Epithelial cell of proximal tubule (primary cell): ENCODE measurements around the gene AUTS2. TPM values are rescaled to one million over a fixed set of nuclear protein-coding genes. Genes with fewer than 3 reads are reported as not detected.

Experiments
- DNase-seq: peaks from one replicate; pipeline ENCODE4 v3.0.0-alpha.2; 2011; ENCODE audit warnings: low read depth
- H3K4me3 ChIP-seq: 2 replicates; pipeline ENCODE4 v1.5.1; 2011; ENCODE audit warnings: low read depth, mild to moderate bottlenecking, low read length
- CTCF ChIP-seq: conservative IDR thresholded peaks from 2 replicates; pipeline ENCODE4 v1.5.1; 2012; ENCODE audit warnings: low read depth, mild to moderate bottlenecking, low read length
- total RNA-seq: library from RNA; depleted of rRNA; stranded (reverse); fragments of >200 nt; gene quantifications from 2 replicates; pipeline ENCODE4 v1.2.3, GENCODE V29; 2015

The AUTS2 gene
- total RNA-seq, 1 donor from 2014 or later, result 10.0 TPM

- no peak overlapping the region for H3K4me3 ChIP-seq
- peak; percentile 81 for DNase-seq
- no peak for TF ChIP-seq CTCF
Measured at GRCh38 chr7:70571403-70571934, 973.2 kb downstream of the AUTS2 start.

GRCh38 chr7:70571961-70572360 is 973.7 kb downstream of the AUTS2 start:
- H3K4me3 ChIP-seq, result no peak overlapping the region
- TF ChIP-seq CTCF, result no peak
- DNase-seq, result no peak

GRCh38 chr7:70572571-70572970 is 974.3 kb downstream of the AUTS2 start:
- TF ChIP-seq CTCF, result no peak
- DNase-seq, result no peak
- no peak overlapping the region for H3K4me3 ChIP-seq

- no peak for DNase-seq
- TF ChIP-seq CTCF, result no peak
- H3K4me3 ChIP-seq, result no peak overlapping the region
Measured at GRCh38 chr7:70573071-70573661, 974.9 kb downstream of the AUTS2 start.

- DNase-seq, result no peak
- H3K4me3 ChIP-seq, result no peak overlapping the region
- no peak for TF ChIP-seq CTCF
Measured at GRCh38 chr7:70573696-70574095, 975.4 kb downstream of the AUTS2 start.

GRCh38 chr7:70574314-70574834 is 976.1 kb downstream of the AUTS2 start:
- no peak overlapping the region for H3K4me3 ChIP-seq
- TF ChIP-seq CTCF, result no peak
- DNase-seq, result no peak
